Fibroblast of pulmonary artery (primary cell): ENCODE results near the gene SPRR2F.

Experiments used
- DNase-seq: peaks from one replicate; pipeline ENCODE4 v3.0.0-alpha.2; 2010; ENCODE audit warnings: low read depth
- H3K4me3 ChIP-seq: replicated peaks from 2 replicates; pipeline ENCODE4 v1.5.1; 2011; ENCODE audit warnings: low read depth, mild to moderate bottlenecking, control low read depth, low read length, moderate library complexity
- TF ChIP-seq, protein P1 (sequence below): IDR thresholded peaks from 2 replicates; pipeline ENCODE4 v1.5.1; 2011; ENCODE audit warnings: mild to moderate bottlenecking, control low read depth, low read length, inconsistent platforms; ENCODE audit errors: missing control alignments

Gene SPRR2F, protein sequence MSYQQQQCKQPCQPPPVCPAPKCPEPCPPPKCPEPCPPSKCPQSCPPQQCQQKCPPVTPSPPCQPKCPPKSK

GRCh38 chr1:153113416-153113815 lies at the start of gene SPRR2F:
TSS of gene SPRR2F (minus strand) at chr1:153113516. CDS start at chr1:153112733, 783 bp downstream.
- no peak for DNase-seq
- TF ChIP-seq, protein P1, sequence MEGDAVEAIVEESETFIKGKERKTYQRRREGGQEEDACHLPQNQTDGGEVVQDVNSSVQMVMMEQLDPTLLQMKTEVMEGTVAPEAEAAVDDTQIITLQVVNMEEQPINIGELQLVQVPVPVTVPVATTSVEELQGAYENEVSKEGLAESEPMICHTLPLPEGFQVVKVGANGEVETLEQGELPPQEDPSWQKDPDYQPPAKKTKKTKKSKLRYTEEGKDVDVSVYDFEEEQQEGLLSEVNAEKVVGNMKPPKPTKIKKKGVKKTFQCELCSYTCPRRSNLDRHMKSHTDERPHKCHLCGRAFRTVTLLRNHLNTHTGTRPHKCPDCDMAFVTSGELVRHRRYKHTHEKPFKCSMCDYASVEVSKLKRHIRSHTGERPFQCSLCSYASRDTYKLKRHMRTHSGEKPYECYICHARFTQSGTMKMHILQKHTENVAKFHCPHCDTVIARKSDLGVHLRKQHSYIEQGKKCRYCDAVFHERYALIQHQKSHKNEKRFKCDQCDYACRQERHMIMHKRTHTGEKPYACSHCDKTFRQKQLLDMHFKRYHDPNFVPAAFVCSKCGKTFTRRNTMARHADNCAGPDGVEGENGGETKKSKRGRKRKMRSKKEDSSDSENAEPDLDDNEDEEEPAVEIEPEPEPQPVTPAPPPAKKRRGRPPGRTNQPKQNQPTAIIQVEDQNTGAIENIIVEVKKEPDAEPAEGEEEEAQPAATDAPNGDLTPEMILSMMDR = no peak
- no peak within 1 kb of the TSS for H3K4me3 ChIP-seq

- no peak overlapping the region for H3K4me3 ChIP-seq
- TF ChIP-seq, protein P1 = no peak
- no peak for DNase-seq
Observed at GRCh38 chr1:153155541-153155940, 42.2 kb upstream of the SPRR2F start.

- TF ChIP-seq, protein P1 = no peak
- H3K4me3 ChIP-seq = no peak overlapping the region
- no peak for DNase-seq
Observed at GRCh38 chr1:153152481-153152880, 39.2 kb upstream of the SPRR2F start.

- no peak for DNase-seq
- TF ChIP-seq, protein P1 = no peak
- no peak within 1 kb of the TSS for H3K4me3 ChIP-seq
Observed at GRCh38 chr1:153150846-153151245, 37.5 kb upstream of the SPRR2F start, which contains the start of gene SPRR2G. TSS of gene SPRR2G (minus strand) at chr1:153150890. CDS start at chr1:153150110, 780 bp downstream.

DNA sequence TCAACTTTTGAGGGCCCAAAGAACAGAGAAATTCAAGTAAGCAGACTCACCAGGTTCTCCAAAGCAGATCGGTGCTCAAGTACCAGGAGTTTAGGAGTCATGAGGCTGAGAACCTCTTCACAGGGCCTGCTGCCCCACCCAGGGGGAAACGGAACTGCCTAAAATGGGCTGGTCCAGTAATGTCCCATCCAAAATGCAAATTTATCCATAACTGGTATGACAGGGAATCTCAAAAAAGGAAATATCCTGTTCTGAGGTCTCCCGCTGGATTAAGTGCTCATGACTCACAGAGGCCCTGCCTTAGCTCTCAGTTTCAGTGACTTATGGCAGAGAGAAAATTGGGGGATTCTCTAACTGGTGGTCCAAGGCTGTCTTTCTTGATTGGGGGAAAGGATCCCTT lies 28.1 kb upstream of the SPRR2F start:
- no peak overlapping the region for H3K4me3 ChIP-seq
- no peak for DNase-seq
- TF ChIP-seq, protein P1 = no peak

- DNase-seq = no peak
- TF ChIP-seq, protein P1 = no peak
- H3K4me3 ChIP-seq = no peak overlapping the region
Observed at GRCh38 chr1:153140484-153140883, 27.2 kb upstream of the SPRR2F start.

GRCh38 chr1:153133743-153134142 lies 20.4 kb upstream of the SPRR2F start:
- no peak for DNase-seq
- H3K4me3 ChIP-seq = no peak overlapping the region
- TF ChIP-seq, protein P1 = no peak
